IPS DF 4.7 (cell line): ENCODE results near the gene GSTO2.

Source experiments
- DNase-seq: peaks from one replicate; pipeline ENCODE4 v3.0.0-alpha.2; 2013; ENCODE audit warnings: low spot score; ENCODE audit errors: extremely low read depth

GSTO2 gene

DNA sequence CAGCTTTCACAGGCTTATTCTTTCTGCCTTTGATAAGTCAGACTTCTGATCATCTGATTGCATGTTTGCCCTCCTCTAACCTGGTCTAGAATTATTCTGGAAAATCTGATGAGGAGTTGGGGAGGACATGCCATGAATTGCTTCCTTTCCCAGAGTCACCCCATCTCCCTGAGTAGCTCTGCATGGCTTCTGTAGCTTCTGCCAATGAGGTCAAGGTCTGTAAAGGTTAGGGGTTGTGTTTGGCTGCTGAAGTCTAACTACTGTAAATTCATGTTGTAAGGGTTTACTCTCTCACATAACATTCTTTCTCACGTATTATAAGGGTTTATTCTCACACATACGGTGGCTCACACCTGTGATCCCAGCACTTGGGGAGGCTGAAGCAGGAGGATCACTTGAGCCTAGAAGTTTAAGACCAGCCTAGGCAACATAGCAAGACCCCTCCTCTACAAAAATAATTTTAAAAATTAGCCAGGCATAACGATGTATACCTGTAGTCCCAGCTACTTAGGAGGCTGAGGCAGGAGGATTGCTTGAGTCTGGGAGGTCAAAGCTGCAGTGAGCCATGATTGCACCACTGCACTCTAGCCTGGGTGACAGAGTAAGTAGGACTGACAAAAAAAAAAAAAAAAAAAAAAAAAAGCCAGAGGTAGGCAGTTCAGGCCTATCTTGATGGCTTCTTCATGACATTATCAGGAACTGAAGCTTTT lies 10.7 kb downstream of the GSTO2 start:
- no peak for DNase-seq

DNA sequence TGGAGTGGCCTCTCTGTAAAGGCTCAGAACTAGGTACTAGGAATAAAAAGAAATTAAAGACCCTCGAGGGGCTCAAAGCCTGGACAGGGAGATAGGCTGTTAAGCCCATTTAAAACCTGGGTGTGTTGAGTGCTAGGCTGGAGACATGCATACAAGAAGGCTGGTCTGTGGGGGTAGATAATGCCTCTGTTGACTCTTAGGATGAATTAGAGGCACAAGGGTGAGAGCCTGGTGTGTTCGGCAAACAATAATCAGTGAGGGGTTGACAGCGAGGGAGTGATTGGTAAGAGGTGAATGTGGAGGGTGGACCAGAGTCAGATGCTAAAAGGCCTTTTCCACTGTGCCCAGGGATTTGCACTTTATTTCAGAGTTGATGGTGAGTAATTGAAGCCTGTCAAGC lies 12.7 kb downstream of the GSTO2 start:
- no peak for DNase-seq

DNA sequence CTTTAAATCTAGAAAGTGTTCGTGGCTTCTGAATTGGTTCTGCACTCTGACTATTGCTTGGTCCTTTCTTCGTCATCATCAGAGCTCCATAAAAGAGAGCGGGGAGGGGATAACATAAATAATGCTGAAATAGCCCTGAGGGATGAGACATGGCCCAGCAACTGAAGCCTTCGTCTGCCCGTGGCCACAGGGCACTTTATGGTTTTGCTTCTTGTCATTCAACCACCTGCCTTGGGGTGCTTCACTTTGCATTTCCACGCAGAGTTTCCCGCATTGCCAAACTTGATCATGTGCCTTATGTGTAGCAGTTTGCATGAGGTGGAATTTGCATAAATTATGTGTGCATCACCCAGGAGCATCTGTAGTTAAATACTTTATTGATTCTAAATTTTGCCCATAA lies 15.9 kb downstream of the GSTO2 start:
- no peak for DNase-seq

DNA sequence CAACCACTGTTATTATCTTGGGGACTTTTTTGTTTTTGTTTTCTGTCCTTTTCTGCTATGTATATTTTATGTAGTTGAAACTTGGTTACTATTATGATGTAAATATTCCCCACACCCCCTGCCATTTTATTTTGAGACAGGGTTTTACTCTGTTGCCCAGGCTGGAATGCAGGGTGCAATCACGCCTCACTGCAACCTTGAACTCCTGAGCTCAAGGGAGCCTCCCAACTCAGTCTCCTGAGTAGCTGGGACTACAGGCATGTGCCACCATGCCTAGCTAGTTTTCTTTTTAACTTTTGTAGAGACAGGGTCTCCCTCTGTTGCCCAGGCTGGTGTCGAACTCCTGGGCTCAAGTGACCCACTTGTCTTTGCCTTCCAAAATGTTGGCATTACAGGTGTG lies 18.0 kb downstream of the GSTO2 start:
- DNase-seq, result no peak

DNA sequence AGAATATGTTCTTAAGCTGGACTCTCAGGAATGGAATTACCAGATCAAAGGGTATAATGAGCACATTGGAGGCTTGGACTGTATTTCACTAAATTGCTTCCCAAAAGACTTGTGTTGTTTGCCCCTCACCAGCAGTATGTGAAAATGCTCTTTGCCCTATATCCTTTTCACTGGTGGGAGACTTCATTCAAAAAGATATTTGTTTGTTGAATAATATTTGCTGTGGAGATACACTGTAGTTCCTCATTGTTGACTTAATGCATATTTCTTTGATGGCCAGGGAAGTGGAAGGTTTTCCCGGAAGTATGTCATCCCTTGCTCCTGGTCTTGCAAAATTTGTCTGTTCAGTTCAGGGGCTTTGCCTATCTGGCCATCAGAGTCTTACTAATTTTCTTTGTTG lies 19.4 kb downstream of the GSTO2 start:
- no peak for DNase-seq

DNA sequence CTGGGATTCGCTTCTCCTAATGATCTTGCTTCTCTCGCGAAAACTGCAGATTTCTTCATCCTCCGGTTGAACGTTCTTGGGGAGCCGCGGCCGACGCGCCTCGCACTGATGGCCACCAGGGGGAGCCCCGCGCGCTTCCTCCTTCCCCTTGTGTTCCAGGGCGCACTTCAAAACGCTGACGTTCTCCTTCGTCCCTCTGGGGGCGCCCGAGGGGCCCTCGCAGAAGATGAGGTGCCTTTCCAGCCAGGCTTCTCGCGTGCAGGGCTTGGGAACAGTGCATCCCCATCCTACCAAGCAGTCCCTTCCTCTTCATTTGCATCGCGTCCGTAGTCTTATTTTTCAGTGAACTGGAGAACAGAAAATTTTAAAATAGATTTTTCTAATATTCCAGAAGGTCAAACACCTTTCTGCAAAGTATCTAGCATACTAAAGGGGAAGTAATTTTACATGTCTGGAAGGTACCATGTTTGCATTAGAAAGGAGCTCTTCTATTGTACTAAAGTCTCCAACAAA lies 22.5 kb downstream of the GSTO2 start:
- no peak for DNase-seq

DNA sequence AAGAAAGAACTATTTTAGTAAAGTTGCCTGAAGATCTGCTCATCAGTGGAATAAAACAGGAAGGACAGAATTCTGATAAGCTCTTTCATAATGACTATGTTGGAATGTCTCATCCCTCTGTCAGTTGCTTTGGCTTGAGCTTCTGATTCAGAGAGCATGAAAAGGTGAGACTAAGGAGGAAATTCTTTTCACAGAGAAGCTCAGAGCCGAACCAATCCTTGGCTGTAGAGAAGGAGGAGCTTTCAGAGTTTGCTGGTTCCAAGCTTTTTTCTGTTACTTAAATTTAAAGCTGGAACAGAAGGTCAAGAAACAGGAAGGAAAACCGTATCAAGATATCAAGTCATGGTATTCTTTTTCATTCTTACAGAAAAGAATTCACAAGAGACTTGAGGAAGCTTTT lies 24.0 kb downstream of the GSTO2 start:
- no peak for DNase-seq

DNA sequence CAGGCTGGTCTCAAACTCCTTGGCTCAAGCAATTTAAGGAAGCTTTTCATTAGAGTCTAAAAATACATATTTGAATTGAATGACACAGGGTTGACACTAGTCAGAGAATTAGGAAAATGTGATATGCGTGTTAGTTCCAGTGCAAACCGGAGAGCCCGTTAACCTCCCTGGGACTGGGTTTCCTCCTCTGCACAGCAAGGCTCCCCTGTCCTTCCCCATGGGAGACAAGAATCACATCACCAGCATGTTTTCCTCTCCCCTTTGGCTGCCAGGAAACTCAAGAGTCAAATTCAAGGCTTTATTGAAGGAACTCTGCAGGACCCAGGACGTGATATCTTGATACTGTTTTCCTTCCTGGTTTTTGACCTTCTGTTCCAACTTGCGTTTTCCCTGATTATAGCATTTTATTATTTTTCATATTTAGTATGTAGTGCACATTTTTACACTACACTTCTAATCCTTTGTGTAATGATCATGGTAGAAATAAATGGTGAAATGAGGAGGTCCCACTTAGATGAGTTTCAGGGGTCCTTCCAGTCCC lies 24.9 kb downstream of the GSTO2 start:
- DNase-seq, result no peak

DNA sequence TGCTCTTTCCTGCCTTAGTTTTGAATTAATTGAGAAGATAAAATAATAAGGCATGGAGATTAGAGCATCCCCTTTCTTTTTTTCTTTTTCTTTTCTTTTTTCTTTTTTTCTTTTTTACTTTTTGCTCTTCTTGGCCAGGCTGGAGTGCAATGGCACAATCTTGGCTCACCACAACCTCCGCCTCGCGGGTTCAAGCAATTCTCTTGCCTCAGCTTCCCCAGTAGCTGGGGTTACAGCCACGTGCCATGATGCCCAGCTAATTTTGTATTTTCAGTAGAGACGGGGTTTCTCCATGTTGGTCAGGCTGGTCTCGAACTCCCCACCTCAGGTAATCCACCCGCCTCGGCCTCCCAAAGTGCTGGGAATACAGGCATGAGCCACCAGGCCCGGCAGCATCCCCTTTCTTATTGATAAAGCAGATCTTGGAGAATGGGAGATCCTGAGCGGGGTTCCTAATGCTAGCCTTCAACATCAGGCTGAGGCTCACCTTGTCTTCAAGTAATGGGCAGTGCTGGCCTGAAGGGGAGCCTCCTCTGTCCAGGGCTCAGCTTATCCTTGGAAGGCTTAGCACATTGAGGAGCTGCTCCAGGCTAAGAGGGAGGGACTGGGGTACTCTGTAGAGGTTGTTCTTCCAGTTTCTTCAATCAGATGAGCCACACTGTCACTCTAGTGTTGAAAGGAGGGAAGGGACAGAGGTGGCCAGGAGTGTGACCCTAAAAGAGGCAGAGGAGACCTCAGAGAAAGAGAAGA lies 27.9 kb downstream of the GSTO2 start:
- no peak for DNase-seq

DNA sequence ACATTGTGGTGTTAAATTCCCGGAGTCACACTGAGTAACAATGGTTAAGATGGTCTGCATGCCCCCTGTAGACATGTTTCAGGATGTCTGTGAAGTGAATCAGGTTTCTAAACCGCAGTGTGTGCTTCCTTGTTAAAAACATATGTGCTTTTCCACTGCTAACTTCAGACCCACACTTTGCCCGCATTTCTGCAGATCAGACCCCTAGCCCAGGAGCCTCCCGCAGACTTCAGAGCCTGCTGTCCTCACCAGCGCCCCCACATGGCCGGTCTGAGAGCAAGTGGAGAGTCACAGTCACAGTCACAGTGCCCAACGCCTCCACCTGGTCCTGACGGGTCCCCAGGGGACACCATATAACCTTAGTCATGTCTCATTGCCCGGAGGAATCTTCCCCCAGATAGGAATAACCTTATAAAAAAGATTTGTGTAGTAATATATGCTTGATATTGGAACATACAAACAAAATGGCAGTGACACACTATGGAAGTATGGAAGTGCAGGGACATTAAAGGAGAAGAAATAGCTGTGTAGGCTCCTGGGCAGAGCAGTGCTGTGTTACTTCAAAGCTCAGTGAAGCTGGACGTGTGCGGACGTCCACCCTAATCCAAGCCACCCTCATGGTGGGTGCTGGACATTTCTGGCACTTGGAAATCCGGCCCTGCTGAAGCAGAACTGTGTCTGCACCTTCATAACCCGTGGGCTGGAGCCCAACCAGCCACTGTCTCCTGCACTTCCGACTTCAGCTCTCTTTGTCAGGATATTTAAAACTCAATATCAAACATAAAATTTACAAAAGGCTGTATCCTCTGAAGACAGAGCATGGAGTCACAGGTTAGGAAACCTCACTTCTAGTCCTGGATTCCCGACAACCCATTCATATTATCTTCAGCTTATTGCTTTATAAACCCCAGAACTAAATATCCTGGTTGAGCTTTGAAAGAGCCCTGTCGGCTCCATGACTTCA lies 29.0 kb downstream of the GSTO2 start:
- DNase-seq, result no peak

DNA sequence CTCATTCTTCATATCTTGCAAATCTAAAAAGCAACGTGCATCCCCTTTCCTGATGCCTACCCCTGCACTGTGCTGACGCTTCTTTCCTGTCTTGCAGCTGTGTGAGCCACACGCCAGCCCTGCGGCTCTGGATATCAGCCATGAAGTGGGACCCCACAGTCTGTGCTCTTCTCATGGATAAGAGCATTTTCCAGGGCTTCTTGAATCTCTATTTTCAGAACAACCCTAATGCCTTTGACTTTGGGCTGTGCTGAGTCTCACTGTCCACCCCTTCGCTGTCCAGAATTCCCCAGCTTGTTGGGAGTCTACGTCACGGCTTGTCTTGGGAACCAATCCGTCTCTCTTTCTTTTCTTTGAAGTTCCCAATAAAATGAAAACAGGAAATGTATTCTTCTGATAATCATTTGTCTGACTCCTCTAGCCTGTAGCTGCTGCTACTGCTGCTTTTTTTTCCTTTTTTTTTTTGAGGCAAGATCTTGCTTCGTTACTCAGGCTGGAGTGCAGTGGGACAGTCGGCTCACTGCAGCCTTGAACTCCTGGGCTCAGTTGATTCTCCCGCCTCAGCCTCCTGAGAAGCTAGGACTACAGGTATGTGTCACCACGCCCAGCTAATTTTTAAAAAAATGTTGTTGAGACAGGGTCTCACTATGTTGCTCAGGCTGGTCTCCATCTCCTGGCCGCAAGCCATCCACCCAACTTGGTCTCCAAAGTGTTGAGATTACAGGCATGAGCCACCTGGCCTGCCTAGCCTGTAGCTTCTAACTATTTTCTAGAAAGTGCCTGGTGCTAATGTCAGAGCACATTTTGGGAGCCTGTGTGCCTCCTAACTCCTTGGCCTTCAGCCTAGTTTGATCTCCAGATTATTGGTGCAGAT lies 30.3 kb downstream of the GSTO2 start:
- DNase-seq, result no peak

DNA sequence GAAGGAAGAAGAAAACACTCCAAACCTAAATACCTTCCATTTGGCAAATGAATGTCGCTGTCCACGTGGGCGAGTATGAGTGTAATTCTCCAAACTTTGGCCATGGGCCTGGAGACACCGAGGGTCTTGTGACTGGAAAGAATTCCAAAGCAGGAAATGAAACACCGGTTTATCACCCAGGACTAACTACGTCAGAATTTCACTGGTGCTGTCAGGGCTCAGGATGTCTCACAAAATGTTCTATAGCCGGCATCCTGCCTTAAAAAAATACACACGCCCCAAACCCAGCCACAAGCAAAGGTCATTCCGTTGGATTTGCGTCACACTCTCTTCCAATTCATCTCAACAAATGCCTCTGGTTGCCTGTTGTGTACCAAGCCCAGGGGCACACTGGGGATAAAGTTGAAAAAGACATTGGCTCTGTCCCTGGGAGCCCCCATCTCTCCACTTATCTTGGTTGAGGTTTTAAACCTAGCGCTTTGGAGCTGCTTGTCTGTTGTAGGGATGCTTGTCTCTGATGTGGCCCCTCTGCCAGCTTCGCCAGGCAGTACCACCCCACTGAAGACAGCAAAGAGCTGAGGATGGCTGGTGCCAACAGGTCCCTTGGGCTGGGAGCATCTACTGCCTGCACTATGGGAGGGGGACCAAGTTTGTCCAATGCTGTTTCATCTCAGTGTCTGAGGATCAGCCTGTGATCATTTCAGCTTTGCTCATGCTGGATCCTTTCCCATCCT lies 31.2 kb downstream of the GSTO2 start:
- no peak for DNase-seq

DNA sequence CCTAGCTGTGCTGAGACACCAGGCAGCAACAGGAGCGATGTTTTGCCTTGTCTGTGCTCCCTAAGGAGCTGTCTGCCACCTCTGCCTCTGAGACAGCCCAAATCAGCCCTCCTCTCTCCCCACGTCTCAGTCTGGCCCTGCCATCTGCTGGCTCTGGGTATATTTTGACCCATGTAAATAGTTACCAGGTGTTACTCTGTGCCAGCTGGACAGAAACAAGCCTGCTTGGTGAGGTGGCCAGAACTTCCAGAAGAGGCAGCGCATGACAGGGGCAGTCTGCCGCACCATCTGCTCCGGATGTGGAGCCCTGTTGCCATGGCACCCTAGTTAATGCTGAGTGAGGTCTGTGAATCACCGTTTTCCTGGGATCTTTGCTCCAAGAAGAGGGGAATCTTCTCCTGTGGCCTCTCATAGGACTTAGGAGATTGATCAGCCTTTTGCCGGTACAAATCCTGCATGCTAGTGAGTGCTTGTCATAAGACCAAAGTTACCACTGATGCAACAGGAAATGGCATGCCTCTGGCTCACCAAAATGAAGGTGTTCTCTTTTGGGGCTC lies 31.8 kb downstream of the GSTO2 start:
- DNase-seq, result no peak

DNA sequence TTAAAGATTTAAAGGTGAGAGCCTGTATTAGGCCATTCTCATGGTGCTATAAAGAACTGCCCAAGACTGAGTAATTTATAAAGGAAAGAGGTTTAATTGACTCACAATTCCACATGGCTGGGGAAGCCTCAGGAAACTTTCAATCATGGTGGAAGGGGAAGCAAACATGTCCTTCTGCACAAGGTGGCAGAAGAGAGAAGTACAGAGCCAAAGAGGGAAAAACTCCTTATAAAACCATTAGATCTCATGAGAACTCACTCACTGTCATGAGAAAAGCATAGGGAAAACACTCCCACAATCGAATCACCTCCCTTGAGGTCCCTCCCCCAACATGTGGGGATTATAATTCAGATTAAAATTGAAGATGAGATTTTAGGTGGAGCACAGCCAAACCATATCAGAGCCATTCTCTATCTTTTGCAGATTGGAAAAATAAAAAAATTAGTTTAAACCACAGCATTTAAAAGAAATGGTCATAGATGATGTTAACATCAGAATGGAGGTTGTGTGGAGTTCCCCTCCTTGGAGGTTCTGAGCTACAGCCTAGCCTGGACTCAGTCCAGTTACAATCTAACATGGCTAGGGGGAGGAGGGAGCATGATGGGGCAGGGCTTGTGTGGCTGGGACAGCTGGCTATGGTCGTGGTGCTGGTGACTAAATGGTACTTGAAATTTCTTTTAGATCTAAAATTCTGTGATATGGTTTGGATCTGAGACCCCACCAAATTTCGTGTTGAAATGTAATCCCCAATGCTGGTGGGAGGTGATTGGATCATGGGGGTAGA lies 33.1 kb downstream of the GSTO2 start:
- DNase-seq, result no peak

DNA sequence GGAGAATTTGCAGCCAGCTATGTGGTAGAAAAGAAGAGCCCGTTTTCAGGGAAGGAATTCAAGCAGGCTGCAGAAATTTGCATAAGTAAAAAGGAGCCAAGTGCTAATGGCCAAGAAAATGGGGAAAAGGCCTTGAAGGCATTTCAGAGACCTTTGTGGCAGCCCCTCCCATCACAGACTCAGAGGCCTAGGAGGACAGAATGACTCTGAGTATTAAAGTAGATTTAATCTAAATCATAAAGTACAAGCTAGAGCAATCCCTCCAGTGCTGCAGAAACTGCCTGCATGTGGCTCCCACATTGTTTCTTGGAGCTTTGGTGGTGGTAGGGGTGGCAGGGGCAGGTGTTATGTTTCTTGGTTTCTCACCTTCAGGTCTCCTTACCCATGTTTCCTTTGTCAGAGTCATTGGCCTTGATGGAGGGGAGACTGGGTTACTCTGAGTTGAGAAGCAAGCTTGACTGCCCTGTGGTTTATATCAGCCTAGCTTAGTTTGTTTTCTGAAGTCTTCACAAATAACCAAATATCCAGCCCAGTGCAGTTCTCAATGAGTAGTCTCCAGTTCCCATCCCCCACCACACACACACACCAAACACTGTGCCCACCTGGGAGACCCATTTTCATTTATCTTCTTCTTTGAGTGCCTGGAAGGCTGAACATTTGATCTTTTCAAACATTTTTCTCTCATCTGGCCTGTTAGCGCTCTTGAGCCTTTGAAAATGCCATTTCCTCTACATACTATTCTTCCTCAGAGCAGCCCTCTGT lies 34.8 kb downstream of the GSTO2 start:
- DNase-seq, result no peak

DNA sequence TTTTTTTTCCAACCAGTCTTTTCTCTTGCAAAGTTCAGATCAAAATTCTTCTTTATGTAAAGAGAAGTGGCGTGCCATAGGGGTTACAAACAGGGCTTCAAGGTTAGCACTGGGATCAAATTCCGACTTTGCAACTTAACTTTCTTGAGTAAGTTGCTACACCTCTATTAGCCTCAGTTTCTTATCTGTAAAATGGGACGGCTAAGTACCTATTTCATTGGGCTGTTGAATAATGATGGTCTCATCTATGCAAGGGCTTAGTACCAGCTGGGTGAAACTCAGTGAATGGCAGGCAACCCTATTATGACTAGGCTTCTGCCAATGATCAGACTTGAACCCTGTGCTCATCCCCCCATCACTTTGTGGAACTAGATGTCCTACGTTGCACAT lies 35.4 kb downstream of the GSTO2 start:
- DNase-seq, result no peak

DNA sequence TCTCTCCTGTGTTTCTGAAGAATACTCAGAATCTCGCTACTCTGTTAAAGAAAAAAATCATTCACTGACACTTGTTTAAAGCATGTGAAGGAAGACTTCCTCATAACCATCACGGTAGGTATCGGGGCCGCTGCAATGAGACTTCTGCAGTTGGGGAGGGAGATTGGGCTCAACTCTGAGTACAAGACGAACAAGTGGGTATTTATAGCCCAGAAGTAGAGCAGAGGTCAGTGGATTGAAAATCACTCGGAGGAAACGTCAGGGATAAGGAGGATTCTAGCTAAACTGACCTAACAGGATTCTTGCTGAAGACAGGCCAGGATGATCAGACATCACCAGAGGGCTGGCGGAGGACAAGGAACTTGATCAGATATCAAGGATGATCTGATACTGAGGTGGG lies 35.9 kb downstream of the GSTO2 start:
- DNase-seq, result no peak

DNA sequence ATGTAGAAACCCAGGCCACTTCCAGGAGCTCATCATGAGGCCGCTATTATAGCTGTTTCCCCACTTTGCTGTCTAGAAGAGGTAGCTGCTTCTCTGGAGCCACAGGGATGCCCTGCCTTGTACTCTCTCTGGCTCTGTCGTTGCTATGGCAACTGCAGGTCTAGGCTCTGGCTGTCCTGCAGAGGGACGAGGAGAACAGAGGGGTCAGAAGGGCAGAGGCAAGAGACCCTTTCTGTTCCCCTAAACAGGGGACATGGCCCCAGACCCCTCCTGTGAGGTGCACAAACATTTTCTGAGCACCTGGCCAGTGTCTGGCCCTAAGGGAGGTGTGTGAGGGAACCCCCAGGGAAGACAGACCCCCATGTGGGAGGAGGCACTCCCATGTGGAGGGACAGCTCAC lies 37.9 kb downstream of the GSTO2 start:
- DNase-seq, result no peak
